ENCODE measurements around the gene CXCL11. TPM values are rescaled to one million over a fixed set of nuclear protein-coding genes. Genes with fewer than 3 reads are reported as not detected.

The CXCL11 gene
- total RNA-seq, 4 donors from 2014 or later = 1.3 to 1.6 TPM; not detected in 2

GRCh38 chr4:75989846-75990528 is 45.9 kb downstream of the CXCL11 start:
- ATAC-seq (ENCODE audit: low FRiP score) = no peak
- TF ChIP-seq CTCF (IDR thresholded peaks at IDR 0.05) = no peak
- no peak for DNase-seq (ENCODE audit: low spot score)

GRCh38 chr4:75985116-75985515 is 50.8 kb downstream of the CXCL11 start:
- no peak for TF ChIP-seq CTCF (IDR thresholded peaks at IDR 0.05)
- DNase-seq (ENCODE audit: low spot score) (no peak), ATAC-seq (ENCODE audit: low FRiP score) (no peak)

Other genes starting within 250 kb of the CXCL11 start
- not detected for gene PPEF2, start 133.6 kb downstream of the CXCL11 start, total RNA-seq
- gene NAAA, start 95.1 kb downstream of the CXCL11 start, total RNA-seq = 100 to 1,000 TPM in 1 of 4 donors, 10 to 100 TPM in 3; 42.7 to 135 (median 61.2) TPM
- gene SDAD1, start 45.1 kb downstream of the CXCL11 start, total RNA-seq = 10 to 100 TPM; 31.8 to 50.2 (median 35.8) TPM
- 1 to 10 TPM in 2 of 4 donors, under 1 TPM in 1, not detected in 1; 0.74 to 5.2 (median 1.8) TPM for gene CXCL9, start 28.6 kb downstream of the CXCL11 start, total RNA-seq
- gene CXCL10, start 12.6 kb downstream of the CXCL11 start, total RNA-seq = 1 to 10 TPM in 2 of 4 donors, under 1 TPM in 1, not detected in 1; 0.46 to 3.5 (median 1.7) TPM
- 1 to 10 TPM in 1 of 4 donors, not detected in 3; 1.7 TPM for gene ART3, start 38.6 kb upstream of the CXCL11 start, total RNA-seq
- 10 to 100 TPM; 36.0 to 50.1 (median 39.3) TPM for gene NUP54, start 112.3 kb upstream of the CXCL11 start, total RNA-seq
- gene SCARB2, start 177.8 kb upstream of the CXCL11 start, total RNA-seq = 100 to 1,000 TPM; 106 to 174 (median 172) TPM
- gene FAM47E, start 215.7 kb upstream of the CXCL11 start, total RNA-seq = 1 to 10 TPM; 1.7 to 7.8 (median 3.1) TPM